ENCODE data around the gene ARHGAP12. TPM values are rescaled to one million over a fixed set of nuclear protein-coding genes. Genes with fewer than 3 reads are reported as not detected.

ARHGAP12 gene
- total RNA-seq, 6 experiments from 2014 or later, result 16.0 to 18.9 (median 17.9) TPM

- Mint-ChIP-seq H3K27me3 (ENCODE audit: insufficient read depth) (no peaks in the 10 kb centered on the region; the same call in 1 of the 2 replicates), H3K9me3 (no peaks in the 10 kb centered on the region), H3K4me1 (ENCODE audit: low read depth) (peaks cover 37% of the 10 kb centered on the region), H3K4me3 (no peak overlapping the region), H3K36me3 (ENCODE audit: low read depth) (no peaks in the 10 kb centered on the region; the same call in 1 of the 2 replicates), H3K27ac (peak overlapping the region; percentile 93)
- DNase-seq, result no peak
- TF ChIP-seq, protein P1, sequence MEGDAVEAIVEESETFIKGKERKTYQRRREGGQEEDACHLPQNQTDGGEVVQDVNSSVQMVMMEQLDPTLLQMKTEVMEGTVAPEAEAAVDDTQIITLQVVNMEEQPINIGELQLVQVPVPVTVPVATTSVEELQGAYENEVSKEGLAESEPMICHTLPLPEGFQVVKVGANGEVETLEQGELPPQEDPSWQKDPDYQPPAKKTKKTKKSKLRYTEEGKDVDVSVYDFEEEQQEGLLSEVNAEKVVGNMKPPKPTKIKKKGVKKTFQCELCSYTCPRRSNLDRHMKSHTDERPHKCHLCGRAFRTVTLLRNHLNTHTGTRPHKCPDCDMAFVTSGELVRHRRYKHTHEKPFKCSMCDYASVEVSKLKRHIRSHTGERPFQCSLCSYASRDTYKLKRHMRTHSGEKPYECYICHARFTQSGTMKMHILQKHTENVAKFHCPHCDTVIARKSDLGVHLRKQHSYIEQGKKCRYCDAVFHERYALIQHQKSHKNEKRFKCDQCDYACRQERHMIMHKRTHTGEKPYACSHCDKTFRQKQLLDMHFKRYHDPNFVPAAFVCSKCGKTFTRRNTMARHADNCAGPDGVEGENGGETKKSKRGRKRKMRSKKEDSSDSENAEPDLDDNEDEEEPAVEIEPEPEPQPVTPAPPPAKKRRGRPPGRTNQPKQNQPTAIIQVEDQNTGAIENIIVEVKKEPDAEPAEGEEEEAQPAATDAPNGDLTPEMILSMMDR (IDR thresholded peaks at IDR 0.05), result no peak
Observed at GRCh38 chr10:31761156-31761555, 167.5 kb downstream of the ARHGAP12 start.

DNA sequence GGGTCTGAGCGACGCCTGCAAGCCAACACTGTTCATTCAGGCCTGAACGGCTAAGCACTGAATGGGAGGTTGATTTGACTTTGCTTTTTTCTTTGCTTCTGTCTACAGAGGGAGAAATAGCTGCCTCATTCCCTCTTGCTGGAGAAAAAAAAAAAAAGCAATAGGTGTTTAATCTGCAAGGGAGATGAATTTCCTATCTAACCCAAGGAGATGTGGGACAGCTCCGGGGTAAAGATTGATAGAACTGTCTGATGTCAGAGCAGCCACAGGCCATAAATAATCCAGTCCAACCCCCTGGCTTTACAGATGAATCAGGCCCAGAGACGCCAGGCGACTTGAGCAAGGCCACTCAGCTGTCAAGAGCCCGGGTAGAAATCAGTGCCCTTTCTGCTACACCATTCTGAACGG lies 168.0 kb downstream of the ARHGAP12 start:
- H3K36me3 Mint-ChIP-seq (ENCODE audit: low read depth), result no peaks in the 10 kb centered on the region; the same call in 1 of the 2 replicates
- TF ChIP-seq, protein P1 (IDR thresholded peaks at IDR 0.05), result no peak
- H3K4me1 Mint-ChIP-seq (ENCODE audit: low read depth), result peaks cover 34% of the 10 kb centered on the region
- peak overlapping the region; percentile 82 for H3K4me3 Mint-ChIP-seq
- H3K27me3 Mint-ChIP-seq (ENCODE audit: insufficient read depth), result no peaks in the 10 kb centered on the region; the same call in 1 of the 2 replicates
- no peaks in the 10 kb centered on the region for H3K9me3 Mint-ChIP-seq
- H3K27ac Mint-ChIP-seq, result peak overlapping the region; percentile 93
- no peak for DNase-seq

DNA sequence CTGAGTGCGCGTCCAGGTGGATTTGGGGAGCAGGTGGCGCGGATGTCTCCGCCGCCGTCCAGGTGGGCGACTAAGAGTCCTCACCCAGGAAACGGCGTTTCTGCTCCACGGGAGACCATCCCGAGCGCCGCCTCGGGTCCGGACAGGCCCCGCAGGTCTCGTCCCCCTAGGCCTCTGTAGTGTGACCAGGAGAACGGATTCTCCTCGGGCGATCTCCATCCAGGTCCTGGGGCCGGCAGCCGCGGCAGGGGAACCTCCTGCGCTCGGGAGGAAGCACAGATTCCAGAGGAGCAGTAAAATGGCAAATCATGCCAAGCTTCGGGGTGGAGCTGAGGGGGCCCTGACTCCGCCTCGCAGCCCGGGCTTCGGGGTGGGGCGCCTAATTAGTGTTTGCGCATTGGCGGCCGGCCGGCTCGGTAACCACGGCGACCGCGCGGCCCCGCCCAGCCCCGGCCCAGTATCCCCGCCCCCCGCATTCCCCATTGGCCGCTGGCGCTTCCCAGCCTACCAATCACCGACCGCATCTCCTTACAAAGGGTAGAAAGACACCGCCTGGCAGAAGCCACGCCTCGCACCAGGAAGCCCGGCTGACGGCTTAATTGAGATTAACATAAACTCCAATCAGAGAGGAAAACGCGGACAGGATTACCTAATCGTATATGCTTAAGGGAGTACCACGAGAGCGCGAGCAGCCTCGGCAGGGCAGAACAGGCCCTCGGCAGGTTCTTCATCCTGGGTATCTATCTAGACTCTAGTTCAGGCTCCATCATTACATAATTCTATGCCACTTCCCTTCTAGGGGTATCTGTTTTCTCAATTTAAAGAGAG lies 168.6 kb downstream of the ARHGAP12 start:
- TF ChIP-seq, protein P1 (IDR thresholded peaks at IDR 0.05), result no peak
- peak overlapping the region; percentile 93 for H3K27ac Mint-ChIP-seq
- H3K36me3 Mint-ChIP-seq (ENCODE audit: low read depth), result no peaks in the 10 kb centered on the region; the same call in 1 of the 2 replicates
- no peaks in the 10 kb centered on the region; the same call in 1 of the 2 replicates for H3K27me3 Mint-ChIP-seq (ENCODE audit: insufficient read depth)
- H3K4me3 Mint-ChIP-seq, result peak overlapping the region; percentile 88
- H3K9me3 Mint-ChIP-seq, result no peaks in the 10 kb centered on the region
- peaks cover 40% of the 10 kb centered on the region for H3K4me1 Mint-ChIP-seq (ENCODE audit: low read depth)
- DNase-seq, result peak; percentile 97

GRCh38 chr10:31759124-31759798 lies 169.4 kb downstream of the ARHGAP12 start:
- peaks cover 48% of the 10 kb centered on the region for H3K4me1 Mint-ChIP-seq (ENCODE audit: low read depth)
- H3K9me3 Mint-ChIP-seq, result no peaks in the 10 kb centered on the region
- TF ChIP-seq, protein P1 (IDR thresholded peaks at IDR 0.05), result no peak
- H3K27ac Mint-ChIP-seq, result peak overlapping the region; percentile 83
- DNase-seq, result no peak
- H3K4me3 Mint-ChIP-seq, result peak overlapping the region; percentile 88
- no peaks in the 10 kb centered on the region; the same call in 1 of the 2 replicates for H3K27me3 Mint-ChIP-seq (ENCODE audit: insufficient read depth)
- no peaks in the 10 kb centered on the region for H3K36me3 Mint-ChIP-seq (ENCODE audit: low read depth)

- H3K9me3 Mint-ChIP-seq, result no peaks in the 10 kb centered on the region
- peaks cover 49% of the 10 kb centered on the region for H3K4me1 Mint-ChIP-seq (ENCODE audit: low read depth)
- no peaks in the 10 kb centered on the region; the same call in 1 of the 2 replicates for H3K27me3 Mint-ChIP-seq (ENCODE audit: insufficient read depth)
- H3K4me3 Mint-ChIP-seq, result peak overlapping the region; percentile 88
- H3K36me3 Mint-ChIP-seq (ENCODE audit: low read depth), result no peaks in the 10 kb centered on the region
- no peak for DNase-seq
- TF ChIP-seq, protein P1 (IDR thresholded peaks at IDR 0.05), result no peak
- H3K27ac Mint-ChIP-seq, result 0 out of 2 replicates have a peak overlapping the region, but pooled peaks have one; percentile 76
Observed at GRCh38 chr10:31758495-31758894, 170.1 kb downstream of the ARHGAP12 start.
